HG03025 (cell line): ENCODE data around the gene UTP15.

ENCODE experiments used
- ATAC-seq: cut with Tn5 transposase; IDR thresholded peaks from one replicate; pipeline ENCODE4 v1.9.1; 2021; ENCODE audit warnings: mild to moderate bottlenecking, moderate library complexity; ENCODE audit not compliant: unreplicated experiment, low FRiP score

The UTP15 gene

GRCh38 chr5:73564018-73564417 lies 1.5 kb upstream of the UTP15 start:
- no peak for ATAC-seq

DNA sequence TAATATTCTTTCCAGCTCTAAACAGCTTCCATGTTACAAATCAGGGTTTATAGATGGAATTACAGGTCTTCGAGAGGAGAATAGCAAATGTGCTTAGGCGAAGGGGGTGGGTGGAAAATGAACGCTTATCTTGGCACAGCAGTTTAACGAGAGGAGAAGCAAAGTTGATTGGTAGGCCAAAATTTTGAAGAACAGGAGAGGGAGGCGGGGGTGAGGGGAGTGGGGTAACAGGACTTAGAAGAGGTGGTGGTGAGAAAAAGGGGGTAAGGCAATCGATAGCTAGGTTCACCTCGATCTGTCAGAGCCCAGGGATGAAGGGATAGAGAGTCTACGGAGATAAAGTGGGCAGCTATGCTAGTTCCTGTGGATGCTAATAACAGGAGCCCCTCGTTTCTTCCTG lies 868 bp upstream of the UTP15 start:
- ATAC-seq, result peak; percentile 2

- ATAC-seq, result peak; percentile 38
These were observed 515 bp downstream of the UTP15 start for GRCh38 chr5:73565969-73566547.

GRCh38 chr5:73582285-73583145 lies 17.0 kb downstream of the UTP15 start:
- ATAC-seq, result no peak

DNA sequence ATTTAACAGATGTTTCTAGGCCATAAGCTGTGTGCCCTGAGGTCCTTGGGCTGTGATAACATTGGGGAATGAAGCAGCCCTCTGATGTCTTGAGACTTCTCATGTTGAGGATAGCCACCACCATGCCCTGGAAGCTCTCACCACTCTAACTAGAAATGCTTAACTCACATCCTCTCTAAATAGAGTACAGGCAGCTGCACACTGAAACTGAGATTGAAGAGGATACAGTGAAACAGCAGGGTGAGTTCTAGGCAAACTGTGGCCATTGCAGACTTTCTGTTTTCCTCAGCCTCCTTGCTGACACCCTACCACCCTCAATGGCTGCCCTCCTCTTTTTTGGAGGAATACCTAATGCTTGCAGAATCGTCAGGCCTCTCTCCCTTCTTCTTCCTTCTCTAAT lies 22.4 kb downstream of the UTP15 start:
- no peak for ATAC-seq

- ATAC-seq, result no peak
These were observed 25.7 kb downstream of the UTP15 start for GRCh38 chr5:73591102-73591695.

- ATAC-seq, result no peak
These were observed 26.4 kb downstream of the UTP15 start for GRCh38 chr5:73591698-73592501.

- ATAC-seq, result no peak
These were observed 27.0 kb downstream of the UTP15 start for GRCh38 chr5:73592551-73592950.

DNA sequence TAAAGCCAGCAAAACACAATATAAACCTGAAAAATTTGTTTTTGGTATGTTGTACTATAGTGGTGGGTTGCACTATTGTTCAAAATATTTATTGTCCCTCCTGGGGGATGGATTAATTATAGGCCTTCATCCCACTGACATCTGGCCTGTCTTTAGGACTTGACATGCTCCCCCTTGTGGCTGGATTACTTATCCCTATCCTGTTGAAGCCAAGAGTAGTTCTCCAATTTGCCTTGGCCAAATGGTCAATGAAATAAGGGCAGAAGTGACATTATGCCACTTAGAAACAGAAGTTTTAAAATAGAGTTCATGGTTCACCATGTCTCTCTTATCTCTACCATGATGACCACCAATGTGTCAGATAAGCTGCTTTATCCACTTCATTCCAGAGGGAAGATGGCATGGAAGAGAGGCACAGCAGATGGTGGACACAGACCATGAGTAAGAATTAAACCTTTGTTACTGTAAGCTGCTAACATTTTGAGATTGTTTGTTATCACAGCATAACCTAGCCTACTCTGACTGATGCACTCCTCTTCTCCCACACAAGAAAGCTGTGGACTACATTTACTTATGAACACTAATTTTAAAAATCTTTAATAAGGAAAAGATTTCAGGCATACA lies 31.3 kb downstream of the UTP15 start:
- ATAC-seq, result no peak

DNA sequence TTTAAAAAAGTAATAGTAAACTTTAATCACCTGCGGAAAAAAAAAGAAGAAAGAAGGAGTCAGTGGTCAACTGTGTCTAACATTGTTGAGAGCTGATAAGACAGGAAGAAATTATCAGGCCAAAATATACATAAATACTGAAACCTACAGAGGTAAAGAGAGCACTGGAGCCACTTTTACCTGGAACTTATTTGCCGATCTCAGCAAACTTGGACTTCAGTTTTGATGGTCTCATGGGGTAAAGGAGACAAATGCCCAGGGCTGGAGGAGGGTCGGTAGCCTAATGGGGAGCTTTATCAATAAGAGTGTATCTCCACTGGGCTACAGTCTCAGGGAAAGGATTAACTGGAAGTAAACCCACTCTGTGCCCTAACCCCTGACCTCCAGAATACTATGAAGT lies 33.8 kb downstream of the UTP15 start:
- ATAC-seq, result no peak

DNA sequence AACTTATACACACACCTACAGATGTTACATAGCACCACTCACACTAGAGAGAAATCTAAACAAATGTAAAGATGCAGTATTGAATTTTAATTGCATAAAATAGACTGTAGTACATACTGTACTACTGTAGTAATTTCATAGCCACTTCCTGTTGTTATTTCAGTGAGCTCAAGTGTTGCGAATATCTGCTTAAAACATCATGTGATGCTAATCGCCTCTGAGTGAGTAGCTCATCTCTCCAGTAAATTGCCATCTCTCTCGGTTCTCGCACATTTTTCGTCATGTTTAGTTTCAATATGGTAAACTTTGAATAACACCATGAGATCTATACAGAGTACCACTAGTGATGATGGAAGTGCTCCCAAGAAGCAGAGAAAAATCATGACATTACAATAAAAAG lies 38.5 kb downstream of the UTP15 start:
- no peak for ATAC-seq

- ATAC-seq, result no peak
These were observed 39.9 kb downstream of the UTP15 start for GRCh38 chr5:73605223-73606087.

DNA sequence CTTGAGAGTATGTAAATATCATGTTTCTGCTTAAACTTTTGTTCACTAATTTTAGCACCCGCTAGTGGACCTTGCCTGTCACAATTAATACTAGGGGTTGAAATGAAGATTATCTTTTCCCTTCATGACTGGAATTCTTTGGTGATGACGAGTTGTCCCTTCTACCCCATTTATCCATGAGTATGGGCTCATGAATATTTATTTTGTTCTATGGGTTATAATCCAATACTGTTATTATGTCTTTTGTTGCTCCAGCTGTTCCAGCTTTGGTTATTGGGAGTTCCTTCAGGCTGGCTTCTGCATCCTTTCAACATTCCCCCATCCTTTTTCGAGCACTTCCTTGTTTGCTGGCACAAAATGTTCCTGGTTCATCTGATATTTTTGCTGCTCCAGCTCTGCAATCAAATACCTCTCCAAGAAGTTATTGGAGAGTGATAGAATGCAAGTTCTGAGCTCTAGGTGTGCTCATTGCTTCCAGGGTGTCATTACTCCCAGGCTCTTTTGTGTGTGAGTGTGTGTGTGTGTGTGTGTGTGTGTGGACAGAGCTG lies 40.7 kb downstream of the UTP15 start:
- ATAC-seq, result no peak

GRCh38 chr5:73607228-73607627 lies 41.7 kb downstream of the UTP15 start:
- ATAC-seq, result no peak

DNA sequence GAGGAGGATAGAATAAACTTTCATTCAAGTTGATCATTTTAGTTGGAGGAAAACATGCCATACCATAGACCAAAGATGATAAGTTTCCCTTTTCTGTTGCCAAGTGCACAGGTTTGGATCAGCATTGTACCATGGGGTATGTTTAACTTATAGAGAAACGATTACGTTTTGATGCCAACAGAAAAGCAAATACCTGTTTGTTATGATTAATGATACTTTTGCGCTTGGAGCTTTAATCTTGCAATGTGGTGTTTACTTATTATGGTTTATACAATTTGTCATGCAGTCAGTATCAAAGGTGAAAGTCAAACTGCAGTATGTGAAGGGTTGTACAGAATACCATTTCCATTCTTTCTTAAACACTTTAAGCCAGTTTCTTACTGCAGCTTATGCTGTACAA lies 47.3 kb downstream of the UTP15 start:
- ATAC-seq, result no peak

GRCh38 chr5:73615085-73615484 lies 49.5 kb downstream of the UTP15 start:
- ATAC-seq, result no peak

GRCh38 chr5:73615947-73616346 lies 50.4 kb downstream of the UTP15 start:
- ATAC-seq, result no peak

DNA sequence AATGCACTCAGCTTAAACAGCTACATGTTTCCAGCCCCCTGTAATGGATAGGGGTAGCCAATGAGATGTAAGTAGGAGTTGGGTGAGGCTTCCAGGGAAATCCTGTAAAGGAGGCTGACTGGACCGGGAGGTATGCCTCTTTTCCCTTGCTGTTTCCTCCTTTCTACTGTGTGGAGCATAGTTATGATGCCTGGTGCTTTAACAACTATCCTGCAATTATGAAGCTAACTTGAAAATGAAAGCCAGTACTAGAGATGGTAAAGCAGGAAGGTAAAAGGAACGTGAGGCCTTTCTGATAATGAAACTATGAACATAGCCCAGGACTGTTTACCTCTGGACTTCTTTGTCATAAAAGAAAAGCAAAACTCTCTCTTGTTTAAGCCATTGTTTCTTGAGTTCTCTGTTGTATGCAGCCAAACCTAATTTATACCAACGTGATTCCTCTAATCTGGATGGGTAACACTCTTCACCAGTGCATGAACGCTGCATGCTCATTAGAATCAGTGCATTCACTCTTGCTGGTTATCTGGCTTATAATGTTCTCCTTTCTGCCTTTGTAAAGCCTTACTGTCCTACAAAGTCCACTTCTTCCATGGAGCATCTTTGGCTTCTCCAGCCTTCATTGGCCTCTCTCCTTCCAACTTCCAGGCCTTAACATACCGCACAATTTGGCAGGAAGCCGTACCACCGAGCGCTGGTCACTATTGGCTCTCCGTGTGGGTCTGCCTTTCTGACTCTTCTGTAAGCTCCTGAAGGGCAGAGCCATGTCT lies 52.2 kb downstream of the UTP15 start:
- peak; percentile 63 for ATAC-seq
